HG03342 (cell line): ENCODE results near the gene DDO.
"Not testable (repeated sequence)": the region's sequence is repeated elsewhere in the genome, so short reads cannot be mapped to it uniquely, and the experiment has no call there.

Experiments used
- ATAC-seq: cut with Tn5 transposase; IDR thresholded peaks from one replicate; pipeline ENCODE4 v1.9.1; 2021; ENCODE audit warnings: mild to moderate bottlenecking, moderate library complexity; ENCODE audit not compliant: unreplicated experiment

DDO gene

GRCh38 chr6:110369066-110369465 lies 46.3 kb downstream of the DDO start:
- ATAC-seq, result no peak

- ATAC-seq, result no peak
Measured at GRCh38 chr6:110368284-110368683, 47.1 kb downstream of the DDO start.

- ATAC-seq, result no peak
Measured at GRCh38 chr6:110367825-110368224, 47.5 kb downstream of the DDO start.

GRCh38 chr6:110366975-110367374 lies 48.4 kb downstream of the DDO start:
- ATAC-seq, result no peak

- no peak for ATAC-seq
Measured at GRCh38 chr6:110366256-110366655, 49.1 kb downstream of the DDO start.

GRCh38 chr6:110364364-110365105 lies 50.8 kb downstream of the DDO start:
- no peak for ATAC-seq

- ATAC-seq, result no peak
Measured at GRCh38 chr6:110363748-110364147, 51.6 kb downstream of the DDO start.

GRCh38 chr6:110360676-110361075 lies 54.7 kb downstream of the DDO start:
- ATAC-seq, result no peak

- no peak for ATAC-seq
Measured at GRCh38 chr6:110359556-110359955, 55.8 kb downstream of the DDO start.

GRCh38 chr6:110358553-110359160 lies 56.7 kb downstream of the DDO start:
- ATAC-seq, result no peak

GRCh38 chr6:110357664-110358552 lies 57.5 kb downstream of the DDO start, which contains the start of gene METTL24:
METTL24 (minus strand) TSS chr6:110358349; CDS start chr6:110358272, 77 bp downstream.
- ATAC-seq, result no peak

GRCh38 chr6:110357298-110357663 lies 58.1 kb downstream of the DDO start:
- ATAC-seq, result no peak

GRCh38 chr6:110356778-110357177 lies 58.6 kb downstream of the DDO start:
- ATAC-seq, result no peak

- ATAC-seq, result no peak
Measured at GRCh38 chr6:110355727-110356126, 59.6 kb downstream of the DDO start.

- no peak for ATAC-seq
Measured at GRCh38 chr6:110355022-110355421, 60.4 kb downstream of the DDO start.

- no peak for ATAC-seq
Measured at GRCh38 chr6:110354153-110354552, 61.2 kb downstream of the DDO start.

- no peak for ATAC-seq
Measured at GRCh38 chr6:110353457-110354001, 61.8 kb downstream of the DDO start.

- ATAC-seq, result no peak
Measured at GRCh38 chr6:110352563-110353262, 62.7 kb downstream of the DDO start.

GRCh38 chr6:110351986-110352385 lies 63.4 kb downstream of the DDO start:
- no peak for ATAC-seq

- ATAC-seq, result no peak
Measured at GRCh38 chr6:110351546-110351945, 63.8 kb downstream of the DDO start.

- not testable (repeated sequence) for ATAC-seq
Measured at GRCh38 chr6:110350593-110350992, 64.8 kb downstream of the DDO start.
